ENCODE measurements around the gene MAST2. TPM values are rescaled to one million over a fixed set of nuclear protein-coding genes. Genes with fewer than 3 reads are reported as not detected.
A peak's percentile ranks its signal among the peaks of the same experiment; 100 is the strongest.

MAST2 gene
- total RNA-seq, 1 experiment from 2014 or later = 37.2 TPM

GRCh38 chr1:46036894-46037839 lies 233.8 kb downstream of the MAST2 start (continued):
- TF ChIP-seq AFF4 (CRISPR knock-in tag; IDR thresholded peaks at IDR 0.05; ENCODE audit: borderline replicate concordance) (no peak), GABPB1 (CRISPR knock-in tag; IDR thresholded peaks at IDR 0.05) (no peak), NFE2L1 (CRISPR knock-in tag; IDR thresholded peaks at IDR 0.05) (no peak), TEAD4 (CRISPR knock-in tag; IDR thresholded peaks at IDR 0.05) (no peak), SOX15 (CRISPR knock-in tag; IDR thresholded peaks at IDR 0.05) (no peak), ZNF138 (CRISPR knock-in tag; conservative IDR thresholded peaks at IDR 0.05) (no peak), TP53 (CRISPR knock-in tag; IDR thresholded peaks at IDR 0.05) (no peak), EMX1 (CRISPR knock-in tag; IDR thresholded peaks at IDR 0.05) (peak; percentile 81; the same call in 1 of the 2 replicates), SMAD4 (CRISPR knock-in tag; IDR thresholded peaks at IDR 0.05) (no peak), ATF3 (CRISPR knock-in tag; conservative IDR thresholded peaks at IDR 0.05) (no peak), JUN (CRISPR knock-in tag; IDR thresholded peaks at IDR 0.05) (no peak), ESRRA (CRISPR knock-in tag; IDR thresholded peaks at IDR 0.05; ENCODE audit: borderline replicate concordance) (no peak), GTF2I (CRISPR knock-in tag; conservative IDR thresholded peaks at IDR 0.05) (no peak), FOXP4 (CRISPR knock-in tag; IDR thresholded peaks at IDR 0.05) (no peak), ZMAT4 (CRISPR knock-in tag; IDR thresholded peaks at IDR 0.05) (no peak), KAT7 (CRISPR knock-in tag; IDR thresholded peaks at IDR 0.05; ENCODE audit: borderline replicate concordance) (no peak), AR (CRISPR knock-in tag; IDR thresholded peaks at IDR 0.05) (no peak), CTCF (IDR thresholded peaks at IDR 0.05) (peak; percentile 98), ZBTB21 (CRISPR knock-in tag; IDR thresholded peaks at IDR 0.05; ENCODE audit: borderline replicate concordance) (no peak), ZBTB43 (CRISPR knock-in tag; IDR thresholded peaks at IDR 0.05) (0 out of 2 replicates have a peak, but pooled peaks have one; percentile 43)
- TF ChIP-seq, protein P1, sequence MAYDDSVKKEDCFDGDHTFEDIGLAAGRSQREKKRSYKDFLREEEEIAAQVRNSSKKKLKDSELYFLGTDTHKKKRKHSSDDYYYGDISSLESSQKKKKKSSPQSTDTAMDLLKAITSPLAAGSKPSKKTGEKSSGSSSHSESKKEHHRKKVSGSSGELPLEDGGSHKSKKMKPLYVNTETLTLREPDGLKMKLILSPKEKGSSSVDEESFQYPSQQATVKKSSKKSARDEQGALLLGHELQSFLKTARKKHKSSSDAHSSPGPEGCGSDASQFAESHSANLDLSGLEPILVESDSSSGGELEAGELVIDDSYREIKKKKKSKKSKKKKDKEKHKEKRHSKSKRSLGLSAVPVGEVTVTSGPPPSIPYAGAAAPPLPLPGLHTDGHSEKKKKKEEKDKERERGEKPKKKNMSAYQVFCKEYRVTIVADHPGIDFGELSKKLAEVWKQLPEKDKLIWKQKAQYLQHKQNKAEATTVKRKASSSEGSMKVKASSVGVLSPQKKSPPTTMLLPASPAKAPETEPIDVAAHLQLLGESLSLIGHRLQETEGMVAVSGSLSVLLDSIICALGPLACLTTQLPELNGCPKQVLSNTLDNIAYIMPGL (CRISPR knock-in tag; IDR thresholded peaks at IDR 0.05) = peak; percentile 30; the same call in 1 of the 2 replicates
- TF ChIP-seq, protein P2, sequence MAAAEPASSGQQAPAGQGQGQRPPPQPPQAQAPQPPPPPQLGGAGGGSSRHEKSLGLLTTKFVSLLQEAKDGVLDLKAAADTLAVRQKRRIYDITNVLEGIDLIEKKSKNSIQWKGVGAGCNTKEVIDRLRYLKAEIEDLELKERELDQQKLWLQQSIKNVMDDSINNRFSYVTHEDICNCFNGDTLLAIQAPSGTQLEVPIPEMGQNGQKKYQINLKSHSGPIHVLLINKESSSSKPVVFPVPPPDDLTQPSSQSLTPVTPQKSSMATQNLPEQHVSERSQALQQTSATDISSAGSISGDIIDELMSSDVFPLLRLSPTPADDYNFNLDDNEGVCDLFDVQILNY (CRISPR knock-in tag; IDR thresholded peaks at IDR 0.05) = no peak
